HG03558 (cell line): ENCODE data around the gene SGMS1.

Source experiments
- ATAC-seq: cut with Tn5 transposase; IDR thresholded peaks from one replicate; pipeline ENCODE4 v1.9.1; 2021; ENCODE audit warnings: moderate number of reproducible peaks; ENCODE audit not compliant: unreplicated experiment; ENCODE audit errors: extremely low read depth

SGMS1 gene

DNA sequence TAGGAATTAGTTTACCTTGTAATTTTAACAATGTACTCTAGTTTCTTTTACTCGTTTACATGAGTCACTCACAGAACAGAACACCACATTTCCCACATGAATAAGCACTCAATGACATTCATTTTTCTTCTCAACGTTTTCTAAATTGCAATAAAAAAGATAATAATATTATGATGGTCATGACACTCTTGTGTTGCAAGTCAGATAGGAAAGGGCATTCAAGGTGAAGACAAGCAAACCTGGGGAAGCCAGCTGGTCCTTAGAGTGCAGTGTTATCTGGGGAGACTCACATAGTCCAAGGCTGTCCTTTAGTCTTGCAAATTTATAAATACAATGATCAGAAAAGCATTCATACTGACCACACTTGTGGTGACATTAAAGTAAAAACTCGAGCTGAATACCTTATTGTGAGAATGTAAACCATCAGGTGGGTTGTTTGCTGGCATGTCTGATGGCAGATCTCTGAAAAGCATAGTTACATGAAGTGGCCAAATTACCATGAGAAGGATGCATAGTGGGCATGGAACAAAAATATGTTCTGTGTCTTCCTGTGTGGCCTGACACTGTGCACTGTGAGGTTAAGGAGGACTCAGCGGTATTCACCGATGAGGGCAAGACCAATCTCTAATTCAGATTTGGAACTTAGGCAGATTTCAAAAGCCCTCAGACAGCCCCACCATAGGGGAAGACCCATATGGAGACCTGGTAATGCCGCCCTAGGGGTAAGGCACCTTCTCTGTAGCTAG lies 213.5 kb downstream of the SGMS1 start:
- ATAC-seq: no peak

- no peak for ATAC-seq
These were observed 216.5 kb downstream of the SGMS1 start for GRCh38 chr10:50407076-50407801.

- no peak for ATAC-seq
These were observed 217.2 kb downstream of the SGMS1 start for GRCh38 chr10:50406457-50407070.

DNA sequence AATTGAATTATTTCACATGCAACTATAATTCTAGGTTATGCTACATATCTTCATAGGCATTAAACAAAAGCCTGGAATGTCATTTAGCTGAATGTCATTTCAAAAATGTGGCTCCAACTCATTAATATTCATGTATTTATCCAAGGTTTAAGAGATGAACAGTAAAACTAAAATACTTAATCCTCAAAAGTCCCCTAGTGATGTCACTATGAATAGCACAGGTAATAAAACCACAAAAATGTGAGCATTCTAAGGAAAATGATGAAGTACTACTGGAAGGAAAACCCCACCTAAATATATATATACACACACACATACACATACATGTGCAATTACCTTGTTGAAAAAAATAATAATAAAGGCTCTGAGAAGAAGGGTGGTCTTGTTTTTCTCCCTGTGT lies 218.0 kb downstream of the SGMS1 start:
- no peak for ATAC-seq

DNA sequence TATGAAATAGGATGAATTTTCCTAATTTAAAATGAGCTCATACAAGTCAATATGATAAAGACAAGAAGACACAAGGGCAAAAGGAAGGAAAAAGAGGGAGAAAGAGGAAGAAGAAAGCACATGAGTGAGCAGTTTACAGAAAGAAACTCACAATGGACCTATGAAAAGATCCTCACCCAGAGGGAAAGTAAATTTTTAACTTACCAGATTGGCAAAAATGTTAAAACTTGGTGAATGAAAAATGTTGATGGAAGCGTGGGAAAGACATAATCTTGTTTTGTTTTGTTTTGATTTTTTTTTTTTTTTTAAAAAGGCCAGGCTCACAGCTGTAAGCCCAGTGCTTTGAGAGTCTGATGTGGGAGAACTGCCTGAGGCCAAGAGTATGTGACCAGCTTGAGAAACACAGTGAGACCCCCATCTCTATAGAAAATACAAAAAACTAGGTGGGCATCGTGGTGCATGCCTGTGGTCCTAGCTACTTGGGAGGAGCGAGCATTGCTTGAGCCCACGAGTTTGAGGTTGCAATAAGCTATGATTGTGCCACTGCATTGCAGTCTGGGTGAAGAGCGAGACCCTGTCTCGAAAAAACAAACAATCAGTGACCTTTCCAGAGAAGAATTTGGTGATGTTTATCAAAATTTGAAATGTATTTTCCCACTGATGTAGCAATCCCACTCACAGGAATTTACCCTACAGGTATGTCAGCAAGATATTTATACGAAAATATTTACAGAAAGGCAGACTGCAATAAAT lies 219.6 kb downstream of the SGMS1 start:
- no peak for ATAC-seq

GRCh38 chr10:50403074-50403473 lies 220.7 kb downstream of the SGMS1 start:
- no peak for ATAC-seq

DNA sequence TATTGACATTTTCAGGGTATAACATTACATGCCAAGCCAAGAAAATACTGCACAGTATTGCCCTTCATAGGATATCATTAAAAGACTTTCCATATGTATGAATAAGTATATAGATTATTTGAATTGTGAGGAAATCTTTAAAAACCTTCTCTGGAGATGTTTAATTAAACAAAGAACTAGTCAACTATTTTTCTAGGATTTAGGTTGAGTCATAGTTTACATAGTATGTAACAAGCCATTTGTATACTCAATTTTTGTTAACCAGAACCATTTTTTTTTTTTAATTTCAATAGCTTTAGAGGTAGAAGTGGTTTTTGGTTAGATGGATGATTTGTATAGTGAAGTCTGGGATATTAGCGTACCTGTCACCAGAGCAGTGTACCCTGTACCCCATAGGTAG lies 221.3 kb downstream of the SGMS1 start:
- ATAC-seq: no peak

DNA sequence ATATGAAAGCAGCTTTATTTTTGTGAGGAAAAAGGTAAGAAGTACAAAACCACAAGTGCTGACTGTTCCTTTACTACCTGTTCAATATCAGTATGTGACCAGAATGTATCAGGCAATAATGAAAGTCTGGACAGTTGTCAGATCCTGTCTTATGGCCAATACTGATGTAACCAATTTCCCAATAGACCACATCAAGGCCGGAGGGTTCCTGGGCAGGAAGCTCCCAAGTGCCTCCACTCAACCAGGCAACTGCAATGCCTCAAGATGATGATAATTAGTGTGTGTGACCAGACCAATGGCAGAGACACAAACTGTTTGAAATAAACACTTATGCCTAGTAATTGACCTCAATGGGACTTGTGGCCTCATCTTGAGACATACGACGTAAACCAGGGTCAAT lies 223.1 kb downstream of the SGMS1 start:
- no peak for ATAC-seq

- ATAC-seq: no peak
These were observed 224.9 kb downstream of the SGMS1 start for GRCh38 chr10:50398823-50399222.

DNA sequence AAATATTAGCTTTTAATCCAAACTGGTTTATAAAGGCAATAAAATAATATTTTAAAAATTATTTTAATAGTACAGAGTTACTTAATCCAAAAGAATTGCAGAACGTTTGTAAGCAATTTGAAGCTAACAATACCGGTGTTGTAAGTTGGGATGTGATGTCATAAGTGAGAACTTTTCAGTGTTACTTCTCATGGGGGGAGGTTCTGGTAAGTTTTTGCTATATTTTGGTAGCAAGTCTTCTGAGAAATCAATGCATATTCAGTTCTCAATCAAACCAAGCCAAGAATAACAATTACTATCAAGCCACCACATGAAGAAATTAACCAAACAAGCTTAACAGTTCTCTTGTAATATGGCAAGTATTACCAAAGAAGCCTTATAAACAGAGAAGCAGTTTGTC lies 225.4 kb downstream of the SGMS1 start:
- ATAC-seq: no peak

- ATAC-seq: peak; percentile 5
These were observed 226.2 kb downstream of the SGMS1 start for GRCh38 chr10:50397312-50398140.

- peak; percentile 74 for ATAC-seq
These were observed 227.1 kb downstream of the SGMS1 start for GRCh38 chr10:50396491-50397311.

- ATAC-seq: no peak
These were observed 227.9 kb downstream of the SGMS1 start for GRCh38 chr10:50395851-50396250.

- no peak for ATAC-seq
These were observed 228.5 kb downstream of the SGMS1 start for GRCh38 chr10:50395271-50395670.

- no peak for ATAC-seq
These were observed 228.9 kb downstream of the SGMS1 start for GRCh38 chr10:50394832-50395231.

- ATAC-seq: no peak
These were observed 229.8 kb downstream of the SGMS1 start for GRCh38 chr10:50393784-50394467.

DNA sequence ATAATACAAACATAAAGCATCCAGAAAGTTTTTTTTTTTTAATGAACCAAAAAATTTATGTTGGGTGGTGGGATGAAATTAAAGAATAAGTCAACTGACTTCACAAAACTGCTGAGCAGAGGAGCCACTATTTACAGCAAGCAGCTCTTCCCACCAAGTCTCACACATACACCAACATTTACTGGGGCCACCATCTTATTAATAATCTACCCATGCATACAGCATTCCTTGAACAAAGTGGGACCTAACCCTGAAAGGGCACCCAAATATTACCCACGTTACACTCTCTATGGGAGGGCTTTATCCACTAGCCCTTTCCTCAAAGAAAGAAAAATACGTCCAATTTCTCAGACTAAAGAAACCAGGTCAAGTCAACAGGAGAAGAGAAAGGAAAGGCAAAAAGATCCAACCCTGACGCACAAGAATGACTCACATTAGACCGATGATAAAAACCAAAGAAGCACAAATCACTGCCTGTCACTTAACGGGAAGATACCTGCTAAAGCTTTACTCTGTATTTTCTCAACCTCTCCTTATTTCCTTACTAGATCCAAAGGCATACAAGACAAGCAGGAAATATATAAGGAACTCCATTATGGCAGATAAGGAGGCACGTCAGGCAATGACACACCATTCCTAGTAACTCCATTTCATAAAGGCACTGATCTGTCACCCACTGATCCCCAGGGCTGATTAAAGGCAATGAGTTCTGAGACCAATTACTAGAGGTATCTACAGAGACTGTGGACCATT lies 230.6 kb downstream of the SGMS1 start:
- no peak for ATAC-seq

DNA sequence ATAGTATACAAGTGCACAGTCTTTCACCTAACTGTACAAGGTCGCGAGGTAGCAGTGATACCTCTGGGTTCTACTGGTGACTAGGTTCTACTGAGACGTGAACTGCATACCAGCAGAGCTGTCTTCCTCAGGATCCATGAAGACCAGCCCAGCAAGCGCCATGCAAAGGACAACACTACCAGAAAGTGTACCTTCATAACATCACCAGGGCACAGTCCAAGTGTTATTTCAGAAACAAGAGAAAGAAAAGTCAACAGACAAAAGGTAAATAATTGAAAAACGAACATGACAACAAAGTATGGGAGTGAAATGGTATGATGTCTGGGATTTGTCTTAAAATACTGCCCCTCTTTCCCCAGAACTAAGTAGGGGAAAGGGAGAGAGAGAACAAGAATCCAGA lies 231.3 kb downstream of the SGMS1 start:
- no peak for ATAC-seq
